K562 (cell line): ENCODE data around the gene MRPL10. TPM values are rescaled to one million over a fixed set of nuclear protein-coding genes. Genes with fewer than 3 reads are reported as not detected.

Experiments
- ATF1 ChIP-seq, 2 experiments: fragments of 450-650 bp in 1 of 2; IDR thresholded peaks; 2 replicates each; pipeline ENCODE4 v1.6.1; 2016; ENCODE audit warnings: missing compliant biosample characterization in 1 of 2, missing genetic modification characterization in 1 of 2
- BRD4 ChIP-seq: fragments of 200-600 bp; sonication (generic); IDR thresholded peaks from 2 replicates; pipeline ENCODE4 v1.6.1; 2017; ENCODE audit warnings: inconsistent platforms
- CTBP1 ChIP-seq: fragments of 450-650 bp; IDR thresholded peaks from 2 replicates; pipeline ENCODE4 v1.6.1; 2016; ENCODE audit warnings: borderline replicate concordance
- ERF ChIP-seq: fragments of 450-650 bp; formaldehyde crosslinking; IDR thresholded peaks from 2 replicates; pipeline ENCODE4 v1.4.0; 2020; ENCODE audit warnings: mild to moderate bottlenecking, mixed read lengths
- FOXP1 ChIP-seq: sonication (generic); formaldehyde crosslinking; IDR thresholded peaks from 2 replicates; pipeline ENCODE4 v1.8.0; 2022; ENCODE audit warnings: mild to moderate bottlenecking, missing genetic modification reagents
- GTF2E2 ChIP-seq: fragments of 200-800 bp; sonication (Bioruptor generic); IDR thresholded peaks from 2 replicates; pipeline ENCODE4 v1.6.1; 2016; ENCODE audit warnings: missing genetic modification characterization, missing compliant biosample characterization
- HMGN3 ChIP-seq: IDR thresholded peaks from 2 replicates; pipeline ENCODE4 v1.6.1; 2011; ENCODE audit warnings: borderline replicate concordance, low read depth, mild to moderate bottlenecking, mixed read lengths, low read length; ENCODE audit not compliant: insufficient read length; ENCODE audit errors: extremely low read depth
- HOXB6 ChIP-seq: fragments of 250-450 bp; sonication (Bioruptor Pico); IDR thresholded peaks from 2 replicates; pipeline ENCODE4 v1.5.1; 2022; ENCODE audit warnings: mild to moderate bottlenecking, borderline replicate concordance
- NCOA1 ChIP-seq: fragments of 450-650 bp; IDR thresholded peaks from 2 replicates; pipeline ENCODE4 v1.6.1; 2016; ENCODE audit warnings: low read depth
- NR3C1 ChIP-seq: sonication (generic); formaldehyde crosslinking; IDR thresholded peaks from 2 replicates; pipeline ENCODE4 v1.8.1; 2022; ENCODE audit warnings: missing genetic modification reagents
- OTX1 ChIP-seq: fragments of 450-650 bp; formaldehyde crosslinking; IDR thresholded peaks from 2 replicates; pipeline ENCODE4 v1.4.0; 2022; ENCODE audit warnings: mild to moderate bottlenecking
- PHF8 ChIP-seq: fragments of 200-600 bp; sonication (generic); IDR thresholded peaks from 2 replicates; pipeline ENCODE4 v1.6.1; 2012; ENCODE audit warnings: mixed run types, mild to moderate bottlenecking, inconsistent platforms, low read length, moderate library complexity, borderline replicate concordance
- RFX5 ChIP-seq: IDR thresholded peaks from 2 replicates; pipeline ENCODE4 v1.6.1; 2011; ENCODE audit warnings: low read depth, mild to moderate bottlenecking, improper control_type of control experiment, low read length
- SAP30 ChIP-seq: fragments of 200-600 bp; sonication (generic); IDR thresholded peaks from 2 replicates; pipeline ENCODE4 v1.6.1; 2012; ENCODE audit warnings: borderline replicate concordance, low read depth, mild to moderate bottlenecking, moderate library complexity, low read length, control low read depth, inconsistent platforms; ENCODE audit not compliant: insufficient read depth, poor library complexity, severe bottlenecking
- SIN3A ChIP-seq, 2 experiments: fragments of 150-350 bp in 1 of 2; IDR thresholded peaks; 2 replicates each; pipeline ENCODE4 v1.6.1; 2011 to 2016; ENCODE audit warnings: borderline replicate concordance in 2 of 2, low read depth in 2 of 2, low read length in 2 of 2, mild to moderate bottlenecking in 2 of 2, moderate library complexity in 2 of 2; ENCODE audit not compliant: control insufficient read depth in 1 of 2
- SMARCE1 ChIP-seq: fragments of 450-650 bp; IDR thresholded peaks from 2 replicates; pipeline ENCODE4 v1.7.1; 2016; ENCODE audit warnings: mild to moderate bottlenecking
- SOX6 ChIP-seq: fragments of 450-650 bp; IDR thresholded peaks from 2 replicates; pipeline ENCODE4 v1.6.1; 2014; ENCODE audit warnings: mild to moderate bottlenecking
- STAT5B ChIP-seq: fragments of 250-450 bp; sonication (Bioruptor Pico); IDR thresholded peaks from 2 replicates; pipeline ENCODE4 v1.8.0; 2021; ENCODE audit warnings: mild to moderate bottlenecking, inconsistent platforms
- ZBED1 ChIP-seq: IDR thresholded peaks from 2 replicates; pipeline ENCODE4 v1.6.1; 2014
- ZBTB1 ChIP-seq: sonication (generic); formaldehyde crosslinking; IDR thresholded peaks from 2 replicates; pipeline ENCODE4 v1.8.1; 2023; ENCODE audit warnings: missing genetic modification reagents, low read depth, mild to moderate bottlenecking, borderline replicate concordance
- ZNF561 ChIP-seq: fragments of 450-650 bp; formaldehyde crosslinking; conservative IDR thresholded peaks from 2 replicates; pipeline ENCODE4 v1.4.0; 2020; ENCODE audit warnings: mild to moderate bottlenecking, moderate library complexity
- polyA plus RNA-seq, 8 experiments: library from polyadenylated mRNA; depleted of rRNA in 4 of 8; stranded (reverse) in 5 of 8; unstranded in 3 of 8; fragments of >200 nt; fragmentation: Nextera tagmentation in 2 of 8; fragmentation: Illumina TruSeq in 1 of 8; extraction: Ambion mirVana in 2 of 8; extraction: Trizol in 1 of 8; gene quantifications; 2 replicates each; pipeline versions ENCODE4 v1.2.1 to v1.2.3, GENCODE V29; 2011 to 2014; ENCODE audit warnings: inconsistent platforms in 1 of 8, missing spikeins in 1 of 8
- total RNA-seq, 7 experiments: library from RNA; depleted of rRNA in 6 of 7; stranded (reverse); fragments of >200 nt in 6 of 7; fragmentation: Illumina TruSeq in 2 of 7; extraction: Trizol in 2 of 7; gene quantifications; 2 replicates each; pipeline versions ENCODE4 v1.2.1 to v1.2.3, GENCODE V29; 2011 to 2021; ENCODE audit warnings: low replicate concordance in 1 of 7
- TF ChIP-seq, protein P1 (sequence below): fragments of 450-650 bp; formaldehyde crosslinking; IDR thresholded peaks from 2 replicates; pipeline ENCODE4 v1.4.0; 2022; ENCODE audit warnings: mild to moderate bottlenecking, moderate library complexity
- TF ChIP-seq, protein P2 (sequence below), 2 experiments: fragments of 450-650 bp in 1 of 2; sonication (generic) in 1 of 2; formaldehyde crosslinking in 1 of 2; IDR thresholded peaks in 1 of 2; conservative IDR thresholded peaks in 1 of 2; 2 replicates each; pipeline versions ENCODE4 v1.6.1 to v1.8.1; 2016 to 2023; ENCODE audit warnings: mild to moderate bottlenecking in 2 of 2, moderate library complexity in 2 of 2, inconsistent platforms in 1 of 2, missing genetic modification reagents in 1 of 2
- TF ChIP-seq, protein P3 (sequence below): fragments of 450-650 bp; formaldehyde crosslinking; conservative IDR thresholded peaks from 2 replicates; pipeline ENCODE4 v1.4.0; 2022; ENCODE audit warnings: mild to moderate bottlenecking, missing genetic modification characterization
- TF ChIP-seq, protein P4 (sequence below): sonication (generic); formaldehyde crosslinking; IDR thresholded peaks from 2 replicates; pipeline ENCODE4 v1.8.1; 2022; ENCODE audit warnings: missing genetic modification reagents

Gene MRPL10
- total and polyA plus RNA-seq, 9 of the 15 experiments (the other 6 are each of a cell fraction or from before 2014, with no cell fraction given), result 27.8 to 105 (median 67.3) TPM

DNA sequence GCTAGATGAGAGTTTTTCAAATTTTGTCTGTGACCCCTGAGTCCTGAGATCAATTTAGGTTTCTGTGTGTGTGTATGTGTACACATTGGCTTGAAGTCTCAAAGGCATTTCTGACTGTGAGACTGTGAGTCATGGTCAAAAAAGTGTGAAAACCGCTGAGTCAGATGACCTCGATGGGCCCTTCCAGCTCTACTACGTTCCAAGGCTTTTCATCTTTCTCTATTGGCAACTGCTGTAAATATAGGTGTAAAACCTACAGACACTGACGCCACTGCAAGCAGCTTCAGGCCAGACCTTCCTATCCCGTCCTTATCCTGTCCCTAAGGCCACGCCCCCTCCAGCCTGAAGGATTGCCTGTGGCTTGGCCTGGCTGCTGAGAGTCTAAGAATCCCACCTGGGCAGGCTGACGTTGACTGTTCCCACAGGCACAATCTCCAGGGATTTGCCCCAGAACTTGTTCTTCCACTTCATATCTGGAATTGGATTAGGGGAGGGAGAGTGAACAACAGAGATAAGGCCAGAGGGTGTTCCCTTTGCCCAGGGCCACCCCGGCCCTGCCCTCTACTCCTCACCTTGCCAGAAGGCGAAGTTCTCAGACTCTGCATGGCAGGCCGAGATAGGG lies 21.0 kb downstream of the MRPL10 start (continued):
- TF ChIP-seq SOX6 (no peak), STAT5B (CRISPR knock-in tag) (no peak), SIN3A (IDR thresholded peaks at IDR 0.05; ENCODE audit: borderline replicate concordance in 2 of 2, control insufficient read depth in 1 of 2, low read depth in 2 of 2, low read length in 2 of 2) (no peak), HOXB6 (no peak), HMGN3 (no peak), ERF (CRISPR knock-in tag) (no peak), NR3C1 (CRISPR knock-in tag) (no peak), RFX5 (no peak), NCOA1 (no peak), OTX1 (no peak), ZBED1 (no peak), ZNF561 (CRISPR knock-in tag) (no peak), SAP30 (no peak), FOXP1 (CRISPR knock-in tag) (peak; percentile 79), CTBP1 (peak; percentile 46; the same call in 1 of the 2 replicates), ZBTB1 (no peak), BRD4 (no peak), ATF1 (CRISPR knock-in tag; IDR thresholded peaks at IDR 0.05) (no peak), ATF1 (tag; IDR thresholded peaks at IDR 0.05) (peak; percentile 25; the same call in 1 of the 2 replicates), GTF2E2 (tag) (no peak), PHF8 (no peak), SMARCE1 (no peak; the same call in 1 of the 2 replicates)
- TF ChIP-seq, protein P1, sequence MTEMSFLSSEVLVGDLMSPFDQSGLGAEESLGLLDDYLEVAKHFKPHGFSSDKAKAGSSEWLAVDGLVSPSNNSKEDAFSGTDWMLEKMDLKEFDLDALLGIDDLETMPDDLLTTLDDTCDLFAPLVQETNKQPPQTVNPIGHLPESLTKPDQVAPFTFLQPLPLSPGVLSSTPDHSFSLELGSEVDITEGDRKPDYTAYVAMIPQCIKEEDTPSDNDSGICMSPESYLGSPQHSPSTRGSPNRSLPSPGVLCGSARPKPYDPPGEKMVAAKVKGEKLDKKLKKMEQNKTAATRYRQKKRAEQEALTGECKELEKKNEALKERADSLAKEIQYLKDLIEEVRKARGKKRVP (CRISPR knock-in tag), result no peak
- TF ChIP-seq, protein P2, sequence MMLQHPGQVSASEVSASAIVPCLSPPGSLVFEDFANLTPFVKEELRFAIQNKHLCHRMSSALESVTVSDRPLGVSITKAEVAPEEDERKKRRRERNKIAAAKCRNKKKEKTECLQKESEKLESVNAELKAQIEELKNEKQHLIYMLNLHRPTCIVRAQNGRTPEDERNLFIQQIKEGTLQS (IDR thresholded peaks at IDR 0.05), result peak; percentile 73
- TF ChIP-seq, protein P2 (CRISPR knock-in tag; conservative IDR thresholded peaks at IDR 0.05), result no peak
- TF ChIP-seq, protein P3, sequence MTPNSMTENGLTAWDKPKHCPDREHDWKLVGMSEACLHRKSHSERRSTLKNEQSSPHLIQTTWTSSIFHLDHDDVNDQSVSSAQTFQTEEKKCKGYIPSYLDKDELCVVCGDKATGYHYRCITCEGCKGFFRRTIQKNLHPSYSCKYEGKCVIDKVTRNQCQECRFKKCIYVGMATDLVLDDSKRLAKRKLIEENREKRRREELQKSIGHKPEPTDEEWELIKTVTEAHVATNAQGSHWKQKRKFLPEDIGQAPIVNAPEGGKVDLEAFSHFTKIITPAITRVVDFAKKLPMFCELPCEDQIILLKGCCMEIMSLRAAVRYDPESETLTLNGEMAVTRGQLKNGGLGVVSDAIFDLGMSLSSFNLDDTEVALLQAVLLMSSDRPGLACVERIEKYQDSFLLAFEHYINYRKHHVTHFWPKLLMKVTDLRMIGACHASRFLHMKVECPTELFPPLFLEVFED (CRISPR knock-in tag), result no peak
- TF ChIP-seq, protein P4, sequence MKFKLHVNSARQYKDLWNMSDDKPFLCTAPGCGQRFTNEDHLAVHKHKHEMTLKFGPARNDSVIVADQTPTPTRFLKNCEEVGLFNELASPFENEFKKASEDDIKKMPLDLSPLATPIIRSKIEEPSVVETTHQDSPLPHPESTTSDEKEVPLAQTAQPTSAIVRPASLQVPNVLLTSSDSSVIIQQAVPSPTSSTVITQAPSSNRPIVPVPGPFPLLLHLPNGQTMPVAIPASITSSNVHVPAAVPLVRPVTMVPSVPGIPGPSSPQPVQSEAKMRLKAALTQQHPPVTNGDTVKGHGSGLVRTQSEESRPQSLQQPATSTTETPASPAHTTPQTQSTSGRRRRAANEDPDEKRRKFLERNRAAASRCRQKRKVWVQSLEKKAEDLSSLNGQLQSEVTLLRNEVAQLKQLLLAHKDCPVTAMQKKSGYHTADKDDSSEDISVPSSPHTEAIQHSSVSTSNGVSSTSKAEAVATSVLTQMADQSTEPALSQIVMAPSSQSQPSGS, result no peak
